NCI-H510A treated with DMSO at 0.1 percent for 48 hours (cell line): ENCODE measurements around the gene POLR2L.

Source experiments
- DNase-seq: peaks from one replicate; lab custom pipeline; 2025; lab: John Stamatoyannopoulos, UW

The POLR2L gene

GRCh38 chr11:842370-843002, at the start of gene POLR2L, which contains the start of gene TSPAN4:
POLR2L (minus strand) TSS chr11:842529; CDS start chr11:842508, 21 bp downstream.
TSPAN4 (plus strand) TSS chr11:842852; CDS start chr11:850305, 7,453 bp downstream.
- peak; percentile 56 for DNase-seq

- no peak for DNase-seq
Measured at GRCh38 chr11:890794-891540, 48.6 kb upstream of the POLR2L start.

GRCh38 chr11:889687-890475, 47.6 kb upstream of the POLR2L start:
- DNase-seq: no peak

DNA sequence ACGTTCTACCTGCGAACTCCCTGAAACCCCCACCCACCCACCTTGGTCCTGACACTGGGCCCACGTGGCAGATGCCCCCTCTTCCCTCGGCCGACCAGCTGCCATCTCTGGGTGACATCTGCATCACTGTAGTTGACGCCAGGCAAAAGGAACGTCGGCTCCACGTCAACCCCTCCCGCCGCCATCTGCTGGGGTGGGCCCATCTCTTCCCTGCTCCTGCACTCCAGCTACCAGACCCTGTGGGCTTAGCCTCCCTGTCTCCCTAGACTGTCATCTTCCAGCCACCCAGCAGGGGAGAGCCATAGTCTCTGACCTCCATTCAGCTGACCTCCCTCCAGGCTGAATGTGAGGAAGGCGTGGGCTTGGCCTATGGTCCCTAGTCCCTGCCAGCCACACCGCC, 46.9 kb upstream of the POLR2L start:
- no peak for DNase-seq

GRCh38 chr11:888310-889212, 46.2 kb upstream of the POLR2L start:
- DNase-seq: no peak

GRCh38 chr11:887589-887988, 45.3 kb upstream of the POLR2L start:
- DNase-seq: no peak

- DNase-seq: no peak
Measured at GRCh38 chr11:886568-886967, 44.2 kb upstream of the POLR2L start.

- DNase-seq: no peak
Measured at GRCh38 chr11:884578-885070, 42.3 kb upstream of the POLR2L start.

GRCh38 chr11:883527-883926, 41.2 kb upstream of the POLR2L start:
- DNase-seq: no peak

GRCh38 chr11:882596-882995, 40.3 kb upstream of the POLR2L start:
- DNase-seq: no peak

DNA sequence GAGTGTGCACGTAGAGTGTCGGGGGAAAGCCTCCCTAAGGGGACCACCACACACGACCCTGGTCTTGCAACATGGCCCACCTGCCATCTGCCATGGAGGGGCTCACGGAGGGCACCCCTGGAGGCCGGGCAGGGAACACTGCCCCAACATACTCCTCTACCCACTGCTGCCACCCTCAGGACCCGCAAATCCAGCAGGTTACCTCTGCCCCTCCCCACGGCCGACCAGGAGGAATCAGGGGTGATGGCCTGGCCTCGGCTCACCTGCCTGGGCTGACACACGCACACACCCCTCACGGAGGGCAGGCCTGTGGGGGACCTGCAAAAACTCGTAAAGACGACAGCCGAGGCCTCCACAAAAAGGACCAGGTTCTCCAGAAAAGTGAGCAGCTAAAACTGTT, 38.1 kb upstream of the POLR2L start:
- DNase-seq: no peak

DNA sequence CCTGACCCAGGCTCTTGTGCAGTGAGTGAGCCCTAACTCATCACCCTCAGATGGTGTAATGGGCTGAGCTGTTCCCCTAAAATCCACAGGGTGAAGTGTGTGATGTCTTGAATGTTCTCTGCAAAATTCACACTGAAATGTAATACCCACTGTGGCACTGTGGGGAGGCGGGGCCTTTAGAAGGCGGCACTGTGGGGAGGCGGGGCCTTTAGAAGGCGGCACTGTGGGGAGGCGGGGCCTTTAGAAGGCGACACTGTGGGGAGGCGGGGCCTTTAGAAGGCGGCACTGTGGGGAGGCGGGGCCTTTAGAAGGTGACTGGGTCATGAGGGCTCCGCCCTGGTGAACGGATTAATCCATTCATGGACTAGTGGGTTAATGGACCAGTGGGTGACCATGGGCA, 35.2 kb upstream of the POLR2L start:
- DNase-seq: no peak

DNA sequence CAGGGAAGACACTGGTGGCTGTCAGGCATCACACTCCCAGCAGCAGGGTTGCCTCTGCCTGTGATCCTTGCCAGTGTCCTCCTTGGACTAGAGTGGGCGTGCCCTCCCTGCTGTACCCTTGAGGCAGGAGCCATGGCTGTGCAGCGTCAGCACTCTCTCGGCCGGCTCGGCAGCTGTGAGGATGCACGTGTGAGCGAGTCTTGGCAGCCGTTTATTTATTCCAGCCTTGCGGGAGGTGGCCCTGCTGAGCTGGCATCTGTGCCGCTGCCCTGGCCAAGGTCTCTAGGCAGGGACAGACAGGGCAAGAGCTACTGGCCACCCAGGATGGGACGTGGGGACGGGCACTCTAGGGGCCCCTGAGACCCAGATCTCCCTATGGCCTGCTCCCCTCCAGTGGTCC, 34.2 kb upstream of the POLR2L start:
- DNase-seq: no peak

GRCh38 chr11:875769-876301, 33.5 kb upstream of the POLR2L start:
- no peak for DNase-seq

DNA sequence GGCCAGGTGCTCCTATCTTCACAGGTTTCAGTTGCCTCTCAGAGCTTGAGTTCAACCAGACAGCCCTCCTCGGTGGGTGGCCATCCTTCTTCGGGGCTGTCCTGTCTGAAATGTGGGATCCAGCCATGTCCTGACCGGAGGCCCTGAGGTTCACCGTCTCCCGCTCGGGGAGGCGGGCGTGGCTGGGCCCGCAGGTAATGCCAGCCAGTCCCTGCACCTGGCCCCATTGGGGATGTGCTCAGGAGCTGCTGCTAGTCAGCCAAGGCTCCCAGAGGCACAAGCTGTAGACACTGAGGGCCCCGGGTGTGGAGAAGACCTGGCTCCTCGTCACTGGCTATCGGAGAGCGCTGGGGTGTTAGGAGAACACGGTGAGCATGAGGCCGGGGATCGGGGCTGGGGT, 32.9 kb upstream of the POLR2L start:
- no peak for DNase-seq

GRCh38 chr11:873706-874105, 31.4 kb upstream of the POLR2L start:
- DNase-seq: no peak

DNA sequence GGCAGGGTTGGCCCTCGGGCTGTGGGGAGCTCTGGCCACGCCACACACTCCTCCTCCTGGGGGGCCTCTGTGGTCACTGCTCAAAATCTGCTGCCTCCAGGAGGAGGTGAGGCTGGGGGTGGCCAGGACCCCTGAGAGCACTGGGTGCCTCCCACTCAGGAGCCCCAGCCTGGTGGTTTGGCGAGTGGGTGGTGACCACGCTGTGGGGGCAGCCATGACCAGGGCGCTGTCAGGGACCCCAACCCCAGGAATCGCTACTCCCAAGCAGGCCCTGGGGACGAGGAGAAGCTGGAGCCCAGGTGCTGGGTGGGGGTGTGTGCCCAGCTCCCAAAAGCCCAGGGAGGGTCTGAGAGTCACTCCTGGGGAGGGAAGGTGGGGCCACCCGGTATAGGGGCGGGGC, 30.5 kb upstream of the POLR2L start:
- DNase-seq: no peak

DNA sequence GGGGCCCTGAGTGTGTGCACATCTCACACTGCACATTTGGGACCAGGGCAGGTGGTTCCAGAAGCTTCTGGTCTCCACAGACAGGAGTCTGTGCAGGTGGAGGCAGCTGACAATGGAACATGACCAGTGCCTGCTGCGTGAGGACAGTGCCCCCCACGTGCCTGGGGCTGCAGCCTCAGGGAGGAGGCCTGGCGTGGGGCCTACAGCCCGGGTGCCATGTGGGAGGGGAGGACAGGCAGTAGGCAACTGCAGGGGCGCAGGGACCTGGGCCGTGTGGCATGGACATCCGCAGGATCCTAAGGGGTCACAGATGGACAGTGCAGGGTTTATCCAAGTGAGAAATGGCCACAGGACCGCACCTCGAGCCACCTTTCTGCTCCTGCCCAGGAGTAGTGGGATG, 29.1 kb upstream of the POLR2L start:
- no peak for DNase-seq

DNA sequence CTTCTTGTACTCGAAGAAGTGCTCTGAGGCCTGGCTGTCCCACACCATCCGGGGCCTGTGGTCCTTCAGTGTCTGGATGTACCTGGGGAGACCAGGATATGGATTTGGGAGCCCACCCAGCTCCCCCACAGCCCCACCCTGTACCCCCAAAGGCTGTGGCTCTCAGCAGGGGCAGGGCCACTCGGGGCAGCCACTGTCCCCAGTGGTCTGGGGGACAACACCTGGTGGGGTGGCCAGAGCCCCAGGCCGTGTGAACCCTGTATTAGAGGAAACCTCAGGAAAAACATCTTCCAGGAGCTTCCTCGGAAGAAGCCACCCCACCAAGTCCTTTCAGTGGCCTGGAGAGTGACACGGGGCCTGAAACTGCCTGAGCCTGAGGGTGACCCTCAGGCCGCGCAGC, 28.1 kb upstream of the POLR2L start:
- no peak for DNase-seq

GRCh38 chr11:870127-870413, 27.7 kb upstream of the POLR2L start:
- DNase-seq: no peak

GRCh38 chr11:869399-870126, 27.2 kb upstream of the POLR2L start:
- DNase-seq: no peak
